Tibial nerve (tissue), 4 donors: ENCODE measurements around the gene LSG1.

ENCODE experiments used
- EP300 ChIP-seq, 2 donors: sonication (generic); formaldehyde crosslinking; IDR thresholded peaks; one replicate each; pipeline ENCODE4 v1.6.1; 2017; ENCODE audit warnings: antibody characterized with exemption in 2 of 2, mild to moderate bottlenecking in 1 of 2
- POLR2A ChIP-seq, 2 donors: fragments of 450-650 bp; IDR thresholded peaks; one replicate each; pipeline ENCODE4 v1.6.1; 2017; ENCODE audit warnings: antibody characterized with exemption in 2 of 2, mild to moderate bottlenecking in 2 of 2, moderate library complexity in 2 of 2
- TF ChIP-seq, protein P1 (sequence below), 5 experiments: fragments of 200-600 bp in 3 of 5; fragments of 450-650 bp in 2 of 5; sonication (generic) in 3 of 5; IDR thresholded peaks; one replicate each; pipeline ENCODE4 v1.5.1; 2016 to 2019; ENCODE audit warnings: antibody characterized with exemption in 5 of 5, mild to moderate bottlenecking in 3 of 5, moderate library complexity in 2 of 5

GRCh38 chr3:194714137-194714455 is 42.1 kb upstream of the LSG1 start:
- TF ChIP-seq, protein P1, sequence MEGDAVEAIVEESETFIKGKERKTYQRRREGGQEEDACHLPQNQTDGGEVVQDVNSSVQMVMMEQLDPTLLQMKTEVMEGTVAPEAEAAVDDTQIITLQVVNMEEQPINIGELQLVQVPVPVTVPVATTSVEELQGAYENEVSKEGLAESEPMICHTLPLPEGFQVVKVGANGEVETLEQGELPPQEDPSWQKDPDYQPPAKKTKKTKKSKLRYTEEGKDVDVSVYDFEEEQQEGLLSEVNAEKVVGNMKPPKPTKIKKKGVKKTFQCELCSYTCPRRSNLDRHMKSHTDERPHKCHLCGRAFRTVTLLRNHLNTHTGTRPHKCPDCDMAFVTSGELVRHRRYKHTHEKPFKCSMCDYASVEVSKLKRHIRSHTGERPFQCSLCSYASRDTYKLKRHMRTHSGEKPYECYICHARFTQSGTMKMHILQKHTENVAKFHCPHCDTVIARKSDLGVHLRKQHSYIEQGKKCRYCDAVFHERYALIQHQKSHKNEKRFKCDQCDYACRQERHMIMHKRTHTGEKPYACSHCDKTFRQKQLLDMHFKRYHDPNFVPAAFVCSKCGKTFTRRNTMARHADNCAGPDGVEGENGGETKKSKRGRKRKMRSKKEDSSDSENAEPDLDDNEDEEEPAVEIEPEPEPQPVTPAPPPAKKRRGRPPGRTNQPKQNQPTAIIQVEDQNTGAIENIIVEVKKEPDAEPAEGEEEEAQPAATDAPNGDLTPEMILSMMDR (IDR thresholded peaks at IDR 0.05) = no peak
- no peak for TF ChIP-seq EP300 (IDR thresholded peaks at IDR 0.05)
- no peak for TF ChIP-seq POLR2A (IDR thresholded peaks at IDR 0.05)
